ENCODE results near the gene BBX.

Gene BBX

GRCh38 chr3:107662586-107662985 is 139.8 kb downstream of the BBX start:
- no peaks in the 10 kb centered on the region for H3K27me3 Mint-ChIP-seq (ENCODE audit: low read depth)
- H3K36me3 Mint-ChIP-seq (ENCODE audit: low read depth), result no peaks in the 10 kb centered on the region
- H3K4me3 Mint-ChIP-seq, result no peak overlapping the region
- H3K9me3 Mint-ChIP-seq, result no peaks in the 10 kb centered on the region
- no peak for DNase-seq (ENCODE audit: low spot score)
- H3K4me1 Mint-ChIP-seq (ENCODE audit: low read depth), result peaks cover 2% of the 10 kb centered on the region
- H3K27ac Mint-ChIP-seq, result no peak overlapping the region

- no peaks in the 10 kb centered on the region for H3K27me3 Mint-ChIP-seq (ENCODE audit: low read depth)
- DNase-seq (ENCODE audit: low spot score), result no peak
- H3K27ac Mint-ChIP-seq, result no peak overlapping the region
- H3K9me3 Mint-ChIP-seq, result no peaks in the 10 kb centered on the region
- no peaks in the 10 kb centered on the region for H3K36me3 Mint-ChIP-seq (ENCODE audit: low read depth)
- peaks cover 2% of the 10 kb centered on the region for H3K4me1 Mint-ChIP-seq (ENCODE audit: low read depth)
- no peak overlapping the region for H3K4me3 Mint-ChIP-seq
These were observed 140.5 kb downstream of the BBX start for GRCh38 chr3:107663266-107663665.

- Mint-ChIP-seq H3K4me3 (no peak overlapping the region), H3K27ac (no peak overlapping the region), H3K27me3 (ENCODE audit: low read depth) (no peaks in the 10 kb centered on the region), H3K36me3 (ENCODE audit: low read depth) (no peaks in the 10 kb centered on the region), H3K4me1 (ENCODE audit: low read depth) (peaks cover 2% of the 10 kb centered on the region), H3K9me3 (no peaks in the 10 kb centered on the region)
- DNase-seq (ENCODE audit: low spot score), result no peak
These were observed 141.9 kb downstream of the BBX start for GRCh38 chr3:107664614-107665013.

GRCh38 chr3:107665351-107665750 is 142.6 kb downstream of the BBX start:
- no peak for DNase-seq (ENCODE audit: low spot score)
- no peak overlapping the region for H3K4me3 Mint-ChIP-seq
- H3K27ac Mint-ChIP-seq, result no peak overlapping the region
- H3K4me1 Mint-ChIP-seq (ENCODE audit: low read depth), result peaks cover 2% of the 10 kb centered on the region
- no peaks in the 10 kb centered on the region for H3K27me3 Mint-ChIP-seq (ENCODE audit: low read depth)
- H3K36me3 Mint-ChIP-seq (ENCODE audit: low read depth), result no peaks in the 10 kb centered on the region
- no peaks in the 10 kb centered on the region for H3K9me3 Mint-ChIP-seq

GRCh38 chr3:107666853-107667252 is 144.1 kb downstream of the BBX start:
- H3K4me3 Mint-ChIP-seq, result no peak overlapping the region
- no peaks in the 10 kb centered on the region for H3K9me3 Mint-ChIP-seq
- no peaks in the 10 kb centered on the region for H3K4me1 Mint-ChIP-seq (ENCODE audit: low read depth)
- H3K27ac Mint-ChIP-seq, result no peak overlapping the region
- no peaks in the 10 kb centered on the region for H3K36me3 Mint-ChIP-seq (ENCODE audit: low read depth)
- DNase-seq (ENCODE audit: low spot score), result no peak
- H3K27me3 Mint-ChIP-seq (ENCODE audit: low read depth), result no peaks in the 10 kb centered on the region

GRCh38 chr3:107668416-107668815 is 145.7 kb downstream of the BBX start:
- no peak overlapping the region for H3K27ac Mint-ChIP-seq

GRCh38 chr3:107668963-107669362 is 146.2 kb downstream of the BBX start:
- Mint-ChIP-seq H3K9me3 (no peaks in the 10 kb centered on the region), H3K4me1 (ENCODE audit: low read depth) (peaks cover under 1% of the 10 kb centered on the region), H3K4me3 (no peak overlapping the region), H3K36me3 (ENCODE audit: low read depth) (no peaks in the 10 kb centered on the region), H3K27me3 (ENCODE audit: low read depth) (no peaks in the 10 kb centered on the region), H3K27ac (no peak overlapping the region)
- DNase-seq (ENCODE audit: low spot score), result no peak

More at GRCh38 chr3:107668416-107668815, 145.7 kb downstream of the BBX start:
- H3K27me3 Mint-ChIP-seq (ENCODE audit: low read depth), result no peaks in the 10 kb centered on the region
- no peaks in the 10 kb centered on the region for H3K4me1 Mint-ChIP-seq (ENCODE audit: low read depth)
- no peak for DNase-seq (ENCODE audit: low spot score)
- no peaks in the 10 kb centered on the region for H3K36me3 Mint-ChIP-seq (ENCODE audit: low read depth)
- H3K4me3 Mint-ChIP-seq, result no peak overlapping the region
- H3K9me3 Mint-ChIP-seq, result no peaks in the 10 kb centered on the region

GRCh38 chr3:107669669-107670068 is 146.9 kb downstream of the BBX start:
- no peaks in the 10 kb centered on the region for H3K9me3 Mint-ChIP-seq
- peaks cover 7% of the 10 kb centered on the region for H3K4me1 Mint-ChIP-seq (ENCODE audit: low read depth)
- no peak overlapping the region for H3K4me3 Mint-ChIP-seq
- no peak overlapping the region for H3K27ac Mint-ChIP-seq
- H3K27me3 Mint-ChIP-seq (ENCODE audit: low read depth), result no peaks in the 10 kb centered on the region
- H3K36me3 Mint-ChIP-seq (ENCODE audit: low read depth), result no peaks in the 10 kb centered on the region
- DNase-seq (ENCODE audit: low spot score), result no peak

GRCh38 chr3:107670986-107671385 is 148.2 kb downstream of the BBX start:
- DNase-seq (ENCODE audit: low spot score), result no peak
- Mint-ChIP-seq H3K27ac (no peak overlapping the region), H3K36me3 (ENCODE audit: low read depth) (no peaks in the 10 kb centered on the region), H3K4me1 (ENCODE audit: low read depth) (peaks cover 9% of the 10 kb centered on the region), H3K4me3 (no peak overlapping the region), H3K9me3 (no peaks in the 10 kb centered on the region), H3K27me3 (ENCODE audit: low read depth) (no peaks in the 10 kb centered on the region)

GRCh38 chr3:107674371-107674770 is 151.6 kb downstream of the BBX start:
- peaks cover 9% of the 10 kb centered on the region for H3K4me1 Mint-ChIP-seq (ENCODE audit: low read depth)
- no peak overlapping the region for H3K27ac Mint-ChIP-seq
- H3K9me3 Mint-ChIP-seq, result no peaks in the 10 kb centered on the region
- no peak overlapping the region for H3K4me3 Mint-ChIP-seq
- no peak for DNase-seq (ENCODE audit: low spot score)
- no peaks in the 10 kb centered on the region for H3K36me3 Mint-ChIP-seq (ENCODE audit: low read depth)
- no peaks in the 10 kb centered on the region for H3K27me3 Mint-ChIP-seq (ENCODE audit: low read depth)

- Mint-ChIP-seq H3K4me1 (ENCODE audit: low read depth) (peaks cover 12% of the 10 kb centered on the region), H3K4me3 (no peak overlapping the region), H3K27me3 (ENCODE audit: low read depth) (no peaks in the 10 kb centered on the region), H3K27ac (no peak overlapping the region), H3K36me3 (ENCODE audit: low read depth) (no peaks in the 10 kb centered on the region), H3K9me3 (peaks cover 2% of the 10 kb centered on the region)
- no peak for DNase-seq (ENCODE audit: low spot score)
These were observed 152.6 kb downstream of the BBX start for GRCh38 chr3:107675233-107675900.

GRCh38 chr3:107676469-107677309 is 153.9 kb downstream of the BBX start:
- no peak overlapping the region for H3K27ac Mint-ChIP-seq

GRCh38 chr3:107679921-107680320 is 157.2 kb downstream of the BBX start:
- Mint-ChIP-seq H3K4me3 (no peak overlapping the region), H3K4me1 (ENCODE audit: low read depth) (peaks cover 18% of the 10 kb centered on the region), H3K36me3 (ENCODE audit: low read depth) (no peaks in the 10 kb centered on the region), H3K27ac (no peak overlapping the region), H3K27me3 (ENCODE audit: low read depth) (no peaks in the 10 kb centered on the region), H3K9me3 (peaks cover 5% of the 10 kb centered on the region)
- DNase-seq (ENCODE audit: low spot score), result no peak

More at GRCh38 chr3:107676469-107677309, 153.9 kb downstream of the BBX start:
- no peak for DNase-seq (ENCODE audit: low spot score)
- H3K4me1 Mint-ChIP-seq (ENCODE audit: low read depth), result peaks cover 17% of the 10 kb centered on the region
- no peaks in the 10 kb centered on the region for H3K27me3 Mint-ChIP-seq (ENCODE audit: low read depth)
- no peaks in the 10 kb centered on the region for H3K36me3 Mint-ChIP-seq (ENCODE audit: low read depth)
- peaks cover 5% of the 10 kb centered on the region for H3K9me3 Mint-ChIP-seq
- H3K4me3 Mint-ChIP-seq, result no peak overlapping the region

GRCh38 chr3:107680698-107681097 is 157.9 kb downstream of the BBX start:
- Mint-ChIP-seq H3K4me1 (ENCODE audit: low read depth) (peaks cover 21% of the 10 kb centered on the region), H3K27ac (no peak overlapping the region), H3K27me3 (ENCODE audit: low read depth) (no peaks in the 10 kb centered on the region), H3K9me3 (peaks cover 5% of the 10 kb centered on the region), H3K36me3 (ENCODE audit: low read depth) (no peaks in the 10 kb centered on the region), H3K4me3 (no peak overlapping the region)
- no peak for DNase-seq (ENCODE audit: low spot score)

All from T-helper 2 cell treated with Interferon-gamma antibody and Interleukin-4, amounts not matched to agents 5 μg/mL and 100 μg/mL, for 36 hours (primary cell).